DMS114 treated with DMSO at 0.1 percent for 48 hours (cell line): ENCODE results near the gene NEURL3.
A peak's percentile ranks its signal among the peaks of the same experiment; 100 is the strongest.
"Not testable (repeated sequence)": the region's sequence is repeated elsewhere in the genome, so short reads cannot be mapped to it uniquely, and the experiment has no call there.

ENCODE experiments used
- DNase-seq: peaks from one replicate; lab custom pipeline; 2025; ENCODE audit not compliant: unreplicated experiment; lab: John Stamatoyannopoulos, UW

The NEURL3 gene

DNA sequence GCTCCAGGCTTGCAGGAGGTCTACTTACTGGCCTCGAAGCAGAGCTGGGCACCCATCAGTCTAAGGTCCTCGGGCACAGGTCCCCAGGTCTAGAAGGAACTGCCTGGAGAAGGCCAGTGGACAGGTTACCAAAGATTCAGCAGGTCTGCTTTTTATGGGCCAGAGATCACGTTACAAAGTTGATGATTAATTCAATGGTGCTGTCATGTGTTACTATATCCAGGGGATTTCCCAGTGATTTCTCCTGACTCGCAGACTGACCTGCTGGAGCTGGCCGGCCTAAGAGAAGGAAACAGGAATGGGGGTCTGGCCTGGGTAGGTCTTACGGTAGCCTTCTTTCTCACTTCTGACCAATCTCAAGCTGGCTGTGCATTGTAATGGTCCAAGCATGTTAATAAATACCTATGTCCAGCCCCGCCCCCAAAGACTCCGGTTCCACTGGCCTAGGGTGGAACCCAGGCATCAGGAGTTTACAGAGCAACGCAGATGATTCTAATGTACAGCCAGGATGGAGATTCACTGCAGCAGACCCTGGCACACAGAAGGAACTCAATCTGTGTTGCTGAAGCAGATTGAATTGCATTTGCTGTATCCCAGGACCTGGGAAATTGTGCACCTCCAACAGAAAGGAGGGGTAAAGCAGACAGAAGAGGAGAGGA, at the start of gene NEURL3:
Gene NEURL3 (minus strand): TSS at position 127 of the 659 bp plus-strand sequence. CDS start 71 bp downstream, at position 56.
- DNase-seq, result no peak

GRCh38 chr2:96554293-96555145, 49.4 kb upstream of the NEURL3 start:
- peak; percentile 6 for DNase-seq

GRCh38 chr2:96553957-96554292, 48.8 kb upstream of the NEURL3 start:
- DNase-seq, result not testable (repeated sequence)

GRCh38 chr2:96553176-96553956, 48.2 kb upstream of the NEURL3 start:
- DNase-seq, result no peak

DNA sequence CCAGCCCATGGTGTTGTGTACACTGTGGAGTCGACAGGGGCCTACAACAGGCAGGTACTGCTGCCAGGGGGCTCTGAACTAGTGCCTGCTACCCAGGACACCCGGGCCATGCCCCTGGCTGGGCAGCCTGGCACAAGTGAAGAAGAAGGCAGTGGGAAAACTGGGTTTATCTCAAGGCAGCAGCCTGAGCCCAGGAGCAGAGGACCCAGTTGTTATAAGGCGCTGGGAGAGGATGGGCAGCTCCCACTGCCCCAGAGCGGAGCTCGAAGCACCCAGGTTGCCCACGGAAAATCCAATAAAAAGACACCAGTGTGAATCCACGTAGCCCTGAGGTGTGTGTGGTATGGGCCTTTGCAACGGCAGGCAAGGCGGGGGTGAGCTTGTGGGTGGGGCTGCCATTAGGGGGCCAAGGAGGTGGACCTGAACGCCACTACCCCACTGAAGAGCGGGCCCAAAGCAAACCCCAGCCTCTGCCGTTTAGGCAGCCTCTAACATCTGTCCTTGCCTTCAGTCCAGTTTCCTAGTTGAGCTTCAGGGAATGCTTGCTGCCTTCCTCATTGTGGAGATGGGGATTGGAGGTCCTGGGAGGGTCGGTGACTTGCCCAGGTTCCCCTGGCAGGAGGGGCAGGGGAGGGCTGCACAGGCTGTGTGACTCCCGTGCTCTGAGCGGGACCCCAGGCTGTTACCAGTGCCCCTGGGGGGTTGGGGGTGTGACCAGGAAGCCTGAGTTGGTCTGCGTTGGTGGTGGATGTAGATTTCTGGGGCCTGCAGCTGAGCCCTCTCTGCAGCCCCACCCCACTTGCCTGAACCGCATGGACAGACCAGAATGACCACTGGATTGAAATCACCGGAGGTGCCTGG, 47.4 kb upstream of the NEURL3 start:
- DNase-seq, result no peak

- DNase-seq, result no peak
Measured at GRCh38 chr2:96551605-96552314, 46.6 kb upstream of the NEURL3 start.

DNA sequence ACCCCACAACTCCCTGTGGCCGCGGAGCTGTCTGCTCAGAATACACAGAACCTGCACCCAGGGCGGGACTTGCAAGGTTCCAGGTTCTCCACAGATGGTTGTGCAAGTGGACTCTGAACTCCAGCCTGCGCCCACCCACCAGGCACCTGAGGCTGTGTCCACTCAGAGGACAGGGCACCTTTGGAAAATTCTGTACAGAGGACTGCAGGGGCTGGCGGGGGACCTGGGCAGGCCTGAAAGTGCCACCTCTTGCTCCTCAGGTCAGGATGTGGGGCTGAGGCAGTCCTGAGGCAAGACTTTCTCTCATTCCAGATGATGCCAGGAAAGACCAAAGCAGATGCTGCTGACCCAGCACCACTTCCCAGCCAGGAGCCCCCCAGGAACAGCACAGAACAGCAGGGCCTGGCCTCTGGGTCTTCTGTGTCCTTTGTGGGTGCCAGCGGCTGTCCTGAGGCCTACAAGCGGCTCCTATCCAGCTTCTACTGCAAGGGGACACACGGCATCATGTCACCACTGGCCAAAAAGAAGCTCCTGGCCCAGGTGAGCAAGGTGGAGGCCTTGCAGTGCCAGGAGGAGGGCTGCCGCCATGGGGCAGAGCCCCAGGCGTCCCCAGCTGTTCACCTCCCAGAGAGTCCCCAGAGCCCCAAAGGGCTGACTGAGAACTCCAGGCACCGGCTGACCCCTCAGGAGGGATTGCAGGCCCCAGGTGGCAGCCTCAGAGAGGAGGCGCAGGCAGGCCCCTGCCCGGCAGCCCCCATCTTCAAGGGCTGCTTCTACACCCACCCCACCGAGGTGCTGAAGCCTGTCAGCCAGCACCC, 45.8 kb upstream of the NEURL3 start:
- DNase-seq, result no peak

GRCh38 chr2:96549967-96550786, 45.0 kb upstream of the NEURL3 start:
- DNase-seq, result no peak

DNA sequence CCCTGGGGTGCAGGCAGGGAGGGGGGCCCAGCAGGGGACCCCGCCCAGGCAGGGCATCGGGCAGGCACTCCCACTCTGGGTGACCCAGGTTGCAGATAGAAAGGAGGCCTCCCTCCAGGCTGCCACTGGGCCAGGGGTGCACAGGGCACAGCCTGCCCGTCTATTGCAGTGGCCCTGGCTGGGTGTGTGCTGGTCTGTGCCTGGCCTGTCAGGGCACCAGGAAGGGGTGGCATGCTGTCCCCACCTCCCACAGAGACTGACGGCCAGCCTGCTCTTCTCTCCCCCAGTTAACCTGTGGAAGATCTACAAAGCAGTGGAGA, 44.3 kb upstream of the NEURL3 start:
- no peak for DNase-seq

GRCh38 chr2:96548558-96549465, 43.7 kb upstream of the NEURL3 start:
- no peak for DNase-seq

- no peak for DNase-seq
Measured at GRCh38 chr2:96547731-96548171, 42.6 kb upstream of the NEURL3 start.

- DNase-seq, result no peak
Measured at GRCh38 chr2:96547203-96547641, 42.1 kb upstream of the NEURL3 start.

- no peak for DNase-seq
Measured at GRCh38 chr2:96546797-96547196, 41.6 kb upstream of the NEURL3 start.

- DNase-seq, result no peak
Measured at GRCh38 chr2:96546321-96546720, 41.2 kb upstream of the NEURL3 start.

DNA sequence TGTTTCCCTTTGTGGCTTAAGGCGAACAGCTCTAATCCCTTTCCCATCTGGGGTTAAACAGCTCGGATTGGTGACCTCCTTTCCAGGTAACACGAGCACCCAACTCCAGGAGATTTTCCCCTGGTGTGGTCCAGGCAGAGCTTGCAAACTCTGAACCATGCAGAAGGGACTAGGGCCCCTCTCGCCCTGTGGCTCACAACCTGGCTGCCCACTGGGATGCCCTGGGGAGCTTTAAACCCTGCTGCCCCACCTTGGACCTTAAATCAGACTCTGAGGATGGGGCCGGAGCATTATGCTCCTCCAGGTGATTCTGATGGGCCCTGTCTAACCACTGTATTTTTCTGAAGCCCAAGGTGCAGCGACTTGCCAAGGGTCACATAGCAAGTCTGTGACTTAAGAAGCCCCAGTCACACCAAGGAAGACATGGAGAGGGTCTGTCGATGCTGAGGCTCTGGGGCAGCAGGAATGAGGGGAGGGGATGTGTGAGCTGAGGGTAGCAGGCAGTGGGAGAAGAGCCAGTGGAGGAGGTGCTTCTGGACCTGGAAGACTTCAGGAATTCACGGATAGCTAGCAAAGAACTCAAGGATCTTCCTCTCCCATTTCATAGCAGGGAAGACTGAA, 37.3 kb upstream of the NEURL3 start:
- DNase-seq, result no peak

DNA sequence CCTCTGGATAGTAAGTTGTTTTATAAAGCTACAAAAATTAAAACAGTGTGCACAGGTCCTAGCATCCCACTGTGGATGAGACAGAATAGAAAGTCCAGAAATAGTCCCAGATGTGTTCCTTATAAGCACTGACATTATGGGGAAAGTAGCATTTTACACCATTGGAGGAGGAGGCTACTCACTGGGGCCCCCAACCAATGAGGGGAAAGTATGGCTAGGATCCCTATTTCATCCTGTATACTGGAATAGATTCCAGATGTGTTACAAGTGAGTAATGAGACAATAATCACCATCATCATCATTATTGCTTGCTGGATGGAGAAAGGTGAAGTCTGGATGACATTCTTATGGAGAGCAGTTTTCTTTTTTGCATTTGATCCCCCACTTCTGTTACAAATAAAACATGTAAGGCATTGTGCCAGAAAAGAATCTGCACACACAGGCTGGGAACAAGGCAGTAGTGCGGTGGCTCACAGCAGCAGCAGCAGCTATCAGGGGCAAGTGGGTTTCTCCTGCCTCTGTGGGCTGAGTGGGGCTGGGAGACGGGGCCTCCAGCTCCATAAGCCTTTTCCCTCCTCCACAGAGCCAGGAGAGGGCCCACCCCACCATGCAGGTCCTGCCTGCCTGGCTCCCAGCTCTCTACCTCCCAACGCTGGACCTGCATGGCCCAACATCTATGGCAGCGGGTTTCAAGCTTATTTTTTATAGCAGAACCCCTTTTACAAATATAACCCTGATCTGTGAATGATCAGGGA, 36.4 kb upstream of the NEURL3 start:
- no peak for DNase-seq
